CD4-positive, alpha-beta T cell treated with Interleukin-1 beta for 1 hour (primary cell): ENCODE results near the gene TUBA4A.

ENCODE experiments used
- DNase-seq, 2 donors: peaks; one replicate each; pipeline ENCODE4 v3.0.0-alpha.2; 2020 to 2022

Gene TUBA4A

DNA sequence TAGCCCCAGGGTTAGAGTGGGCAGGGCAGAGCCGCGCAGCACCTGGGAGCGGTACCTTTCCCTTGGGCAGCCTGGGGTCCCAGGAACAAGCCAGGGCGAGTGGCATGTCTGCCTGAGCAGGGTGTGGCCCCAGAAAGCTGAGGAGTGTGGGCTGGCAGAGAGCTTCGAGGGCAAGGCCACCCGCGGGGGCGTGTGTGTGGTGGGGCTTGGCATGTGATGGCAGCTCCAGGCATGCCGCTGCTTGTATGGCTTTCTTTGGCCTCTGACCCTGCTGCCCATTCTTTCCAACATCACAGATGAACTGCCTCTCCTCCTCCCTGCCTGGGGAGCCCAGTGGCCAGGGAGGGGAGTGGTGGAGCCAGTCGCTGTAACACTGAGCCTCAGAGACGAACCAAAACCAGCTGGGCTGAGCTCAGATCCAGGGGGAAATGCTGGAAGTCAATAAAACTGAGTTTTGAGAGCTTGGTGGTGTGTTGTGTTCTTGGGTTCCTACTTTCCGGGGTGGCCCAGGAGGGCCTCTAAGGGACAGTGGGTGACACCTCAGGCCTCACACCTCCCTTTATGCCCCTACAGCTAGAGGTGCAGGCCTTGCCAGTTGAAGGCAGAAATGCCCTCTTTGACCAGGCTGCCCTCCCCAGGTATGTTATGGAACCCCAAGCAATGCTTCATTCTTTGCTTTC lies 32.9 kb upstream of the TUBA4A start:
- no peak for DNase-seq

DNA sequence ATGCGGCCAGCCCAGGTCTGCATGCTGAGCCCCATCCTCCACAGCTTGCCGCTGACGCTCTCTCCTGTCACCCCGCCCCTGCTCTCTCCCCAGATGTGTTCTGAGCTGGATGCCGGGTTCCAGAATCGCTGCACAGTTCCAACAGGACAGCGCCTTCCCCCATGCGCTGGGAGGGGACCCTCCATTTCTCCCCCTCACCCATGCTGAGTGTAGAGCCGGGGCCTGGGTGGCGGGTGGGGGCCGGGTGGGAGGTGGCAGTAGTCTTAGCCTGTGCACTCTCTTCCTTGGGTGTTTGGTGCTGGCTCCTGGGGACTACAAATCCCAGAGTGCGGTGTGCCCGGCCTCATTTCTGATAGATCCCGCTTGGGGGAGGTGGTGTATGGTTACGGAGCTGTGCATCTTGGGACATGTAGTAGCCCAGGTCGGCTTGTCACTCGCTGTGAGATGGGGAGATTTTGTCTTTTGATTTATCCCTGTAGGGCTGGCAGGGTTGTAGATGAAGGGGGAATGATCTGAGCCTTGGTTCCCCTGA lies 32.2 kb upstream of the TUBA4A start:
- DNase-seq = no peak

DNA sequence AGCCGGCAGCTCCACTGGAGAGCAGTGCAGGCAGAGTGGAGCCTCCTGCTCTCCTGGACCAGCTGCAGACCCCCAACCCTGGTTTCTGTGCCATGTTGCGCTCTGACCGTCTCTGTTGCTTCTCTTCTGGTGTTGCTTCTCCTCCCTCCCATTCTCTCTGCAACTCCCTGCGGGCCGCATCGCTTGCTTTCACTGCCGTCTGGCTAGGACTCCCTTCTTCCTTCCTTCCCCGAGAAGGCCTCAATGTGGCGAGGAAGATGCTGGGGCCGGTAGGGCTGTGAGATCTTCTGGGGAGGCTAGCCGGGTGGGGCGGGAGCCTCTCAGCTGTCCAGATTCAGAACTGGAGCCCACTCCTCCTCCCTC lies 31.6 kb upstream of the TUBA4A start:
- DNase-seq = no peak

DNA sequence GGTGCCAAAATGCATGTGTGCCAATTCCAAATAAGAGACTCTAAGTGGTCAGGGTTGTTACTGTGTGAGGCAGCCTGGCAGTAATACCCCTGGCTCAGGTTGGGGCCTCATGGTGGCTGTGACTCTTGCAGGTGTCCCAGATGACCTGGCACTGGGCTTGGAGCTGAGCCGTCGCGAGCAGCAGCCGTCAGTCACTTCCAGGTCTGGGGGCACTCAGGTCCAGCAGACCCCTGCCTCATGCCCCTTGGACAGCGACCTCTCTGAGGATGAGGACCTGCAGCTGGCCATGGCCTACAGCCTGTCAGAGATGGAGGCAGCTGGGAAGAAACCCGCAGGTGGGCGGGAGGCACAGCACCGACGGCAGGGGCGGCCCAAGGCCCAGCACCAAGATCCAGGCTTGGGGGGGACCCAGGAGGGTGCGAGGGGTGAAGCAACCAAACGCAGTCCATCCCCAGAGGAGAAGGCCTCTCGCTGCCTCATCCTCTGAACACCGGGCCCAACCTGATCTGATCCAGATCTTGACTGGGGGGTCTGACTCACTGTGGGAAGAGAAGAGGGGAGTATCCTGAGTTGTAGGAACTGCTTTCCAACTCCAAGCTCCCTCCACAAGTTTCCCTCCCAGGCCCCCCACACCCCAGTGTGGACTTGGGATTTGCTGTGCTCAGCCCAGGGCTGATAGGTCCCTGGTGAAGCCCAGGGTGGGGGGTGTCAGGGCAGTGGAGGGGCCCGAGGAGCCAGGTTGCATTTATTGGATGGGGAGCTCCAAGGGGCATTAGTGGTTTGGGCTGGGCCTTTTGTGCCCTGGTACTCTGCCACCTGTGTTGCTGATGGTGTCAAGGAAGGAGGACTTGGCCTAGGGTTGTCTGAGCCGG lies 31.0 kb upstream of the TUBA4A start:
- no peak for DNase-seq

DNA sequence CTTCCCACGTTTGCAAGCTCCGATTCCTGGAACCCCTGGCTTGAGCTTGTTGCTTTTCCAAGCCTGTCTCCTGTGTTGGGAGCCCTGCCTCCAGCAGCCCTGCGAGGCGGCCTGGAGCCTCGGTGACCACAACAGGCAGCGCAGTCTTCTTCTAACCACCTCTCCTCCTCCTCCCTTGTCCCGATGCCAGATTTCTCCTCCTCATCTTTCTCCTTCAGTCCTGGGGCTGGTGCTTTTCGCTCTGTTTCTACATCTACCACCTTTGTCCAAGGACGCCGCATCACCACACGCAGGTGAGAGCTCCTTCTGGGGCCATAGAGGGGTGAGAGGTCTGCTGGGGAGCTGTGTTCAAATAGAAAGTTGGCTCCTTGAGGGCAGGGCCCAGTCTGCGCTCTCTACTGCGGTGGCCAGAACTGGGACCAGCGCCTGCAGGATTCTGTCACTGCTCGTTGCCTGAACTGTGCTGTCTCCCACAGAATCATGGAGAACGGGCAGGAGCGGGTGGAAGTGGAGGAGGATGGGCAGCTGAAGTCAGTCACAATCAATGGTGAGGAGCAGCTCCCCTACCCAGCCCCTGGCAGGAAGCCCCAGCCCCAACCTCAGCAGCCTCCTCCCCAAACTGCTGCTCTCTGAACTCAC lies 29.3 kb upstream of the TUBA4A start:
- DNase-seq = no peak

DNA sequence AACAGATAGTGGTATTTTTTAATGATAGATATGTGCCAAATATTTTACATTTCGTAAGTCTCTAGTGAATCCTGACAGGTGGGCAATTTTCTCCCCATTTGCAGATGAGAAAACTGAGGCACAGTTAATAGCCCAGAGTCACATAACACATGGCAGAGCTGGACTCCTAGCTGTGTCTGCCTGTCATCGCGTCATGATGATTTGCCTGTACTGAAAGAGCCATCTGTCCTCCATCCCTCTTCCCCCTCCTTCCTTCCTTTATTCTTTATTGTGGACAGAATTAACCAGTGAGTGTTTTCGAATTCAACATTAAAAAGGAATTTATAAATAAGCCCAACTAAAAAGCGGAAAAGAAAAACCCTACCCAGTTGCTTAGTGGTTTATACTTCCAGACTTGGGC lies 28.7 kb upstream of the TUBA4A start:
- DNase-seq = no peak

DNA sequence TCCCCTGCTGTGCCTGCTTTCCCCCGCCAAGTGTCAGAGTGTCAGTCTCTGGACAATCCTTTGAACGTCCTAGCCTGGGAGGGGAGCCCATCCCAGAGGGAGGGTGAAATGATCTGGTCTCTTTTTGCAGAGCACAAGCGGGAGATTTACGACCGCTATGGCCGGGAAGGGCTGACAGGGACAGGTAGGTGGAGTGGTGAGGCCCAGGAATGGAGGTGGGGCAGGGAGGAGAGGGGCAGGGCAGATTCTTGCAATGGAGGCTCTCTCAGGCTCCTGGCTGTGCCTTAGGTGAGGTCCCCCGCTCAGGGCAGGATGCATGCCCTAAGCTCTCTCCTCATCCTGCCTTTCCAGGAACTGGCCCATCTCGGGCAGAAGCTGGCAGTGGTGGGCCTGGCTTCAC lies 27.9 kb upstream of the TUBA4A start:
- no peak for DNase-seq

DNA sequence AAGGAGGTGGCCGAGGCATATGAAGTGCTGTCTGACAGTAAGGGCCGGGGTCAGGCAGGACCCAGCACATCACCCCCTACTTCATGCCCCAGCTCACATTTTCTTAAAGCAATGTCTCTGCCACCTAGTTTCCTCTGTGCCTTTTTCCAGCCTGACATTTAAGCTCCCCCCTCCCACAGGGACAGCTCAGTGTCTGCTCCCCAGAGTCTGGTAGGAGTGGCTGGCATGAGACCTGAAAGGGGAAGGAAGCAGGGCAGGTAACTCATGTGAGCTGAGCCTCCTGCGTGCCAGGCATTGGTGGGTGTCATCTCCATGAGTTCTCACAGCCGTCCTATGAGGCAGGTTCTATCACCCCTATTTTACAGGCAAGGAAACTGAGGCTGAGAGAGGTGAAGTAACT lies 26.9 kb upstream of the TUBA4A start:
- DNase-seq = no peak

DNA sequence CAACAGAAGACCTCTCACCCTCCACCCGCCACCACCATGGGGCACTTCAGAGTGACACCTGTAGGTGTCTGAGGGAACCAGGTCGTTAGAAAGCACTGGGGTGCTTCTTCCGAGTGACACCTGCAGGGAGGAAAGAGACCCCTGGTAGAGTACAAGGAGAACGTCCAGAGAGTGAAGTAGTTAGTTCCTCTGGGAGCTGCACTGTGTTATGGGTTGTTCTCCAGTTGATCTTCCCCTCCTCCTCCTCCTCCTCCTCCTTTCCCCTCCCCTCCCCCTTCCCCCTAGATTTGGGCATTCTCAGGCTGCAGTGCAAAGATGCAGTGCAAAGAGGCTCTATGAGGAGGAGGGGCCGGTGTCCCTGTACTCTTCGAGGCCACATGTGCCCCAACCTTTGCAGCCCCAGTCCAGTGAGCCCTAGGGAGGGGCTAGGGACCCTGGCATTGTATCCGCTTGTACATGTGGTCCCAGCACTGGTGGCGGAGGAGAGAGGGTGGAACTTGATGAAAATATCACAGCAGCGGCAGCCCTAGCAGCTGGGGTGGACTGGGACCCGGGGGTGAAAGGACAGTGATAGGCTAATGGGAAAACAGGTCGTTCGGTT lies 26.3 kb upstream of the TUBA4A start:
- DNase-seq = no peak

DNA sequence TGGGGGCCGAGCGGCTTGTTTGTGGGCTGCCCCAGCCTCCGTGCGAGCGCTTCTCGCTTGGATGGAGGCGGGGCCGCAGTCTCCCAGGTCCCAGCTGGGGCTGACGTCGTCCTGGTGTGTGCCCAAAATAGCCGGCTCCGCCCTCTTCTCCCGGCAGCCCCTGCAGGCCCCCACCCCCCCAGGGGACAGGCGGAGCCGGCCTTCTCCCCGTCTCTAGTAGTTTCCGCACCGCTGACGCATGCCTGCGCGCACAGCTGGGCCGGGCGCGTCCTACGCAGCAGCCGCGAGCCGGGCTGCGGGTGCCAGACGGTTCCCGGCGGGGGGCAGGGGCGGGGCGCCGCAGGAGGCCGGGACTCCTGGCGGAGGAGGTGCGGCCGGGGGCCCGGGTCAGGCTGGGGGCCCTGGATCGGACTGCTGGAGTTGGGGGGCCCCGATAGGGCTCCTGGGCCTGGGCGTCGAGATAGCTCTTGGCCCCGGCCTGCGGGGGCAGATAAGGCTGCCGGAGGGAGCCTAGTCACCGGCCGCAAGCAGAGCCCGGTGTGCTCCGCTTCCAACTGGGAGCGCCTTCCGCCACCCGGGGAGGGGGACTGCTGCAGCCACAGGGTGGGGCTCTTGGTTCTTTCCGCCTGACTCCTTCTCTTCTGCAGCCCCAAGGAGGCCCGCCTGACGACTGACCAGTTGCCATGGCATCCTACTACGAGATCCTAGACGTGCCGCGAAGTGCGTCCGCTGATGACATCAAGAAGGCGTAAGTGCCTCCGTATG lies 25.6 kb upstream of the TUBA4A start, which contains the start of gene DNAJB2:
DNAJB2 (plus strand) TSS at position 216 of the 765 bp plus-strand sequence; CDS start at position 684, 468 bp downstream.
- DNase-seq = peak; percentile 99 to 100

DNA sequence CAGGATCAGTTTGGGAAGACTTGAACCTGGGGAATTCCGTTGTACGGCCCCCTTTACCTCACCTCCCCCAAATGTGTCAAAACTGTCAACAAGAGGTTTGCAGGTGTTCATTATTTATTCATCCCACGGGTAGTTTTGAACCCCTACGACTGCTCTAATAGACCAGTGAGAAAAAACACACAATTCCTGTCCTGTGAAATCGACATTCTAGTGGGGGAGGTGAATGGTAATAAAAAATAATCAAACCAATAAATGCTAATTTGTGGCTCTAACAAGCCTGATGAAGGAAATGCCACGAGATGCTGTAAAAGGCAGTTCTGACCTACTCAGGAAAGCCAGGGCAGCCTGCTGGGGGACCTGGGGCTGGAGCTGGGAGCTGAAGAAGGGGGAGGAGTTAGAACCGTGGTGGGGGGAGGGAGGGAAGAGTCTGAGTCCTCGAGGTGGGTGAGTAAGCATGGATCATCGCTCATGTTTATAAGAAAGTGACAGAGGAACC lies 25.0 kb upstream of the TUBA4A start:
- DNase-seq = no peak

DNA sequence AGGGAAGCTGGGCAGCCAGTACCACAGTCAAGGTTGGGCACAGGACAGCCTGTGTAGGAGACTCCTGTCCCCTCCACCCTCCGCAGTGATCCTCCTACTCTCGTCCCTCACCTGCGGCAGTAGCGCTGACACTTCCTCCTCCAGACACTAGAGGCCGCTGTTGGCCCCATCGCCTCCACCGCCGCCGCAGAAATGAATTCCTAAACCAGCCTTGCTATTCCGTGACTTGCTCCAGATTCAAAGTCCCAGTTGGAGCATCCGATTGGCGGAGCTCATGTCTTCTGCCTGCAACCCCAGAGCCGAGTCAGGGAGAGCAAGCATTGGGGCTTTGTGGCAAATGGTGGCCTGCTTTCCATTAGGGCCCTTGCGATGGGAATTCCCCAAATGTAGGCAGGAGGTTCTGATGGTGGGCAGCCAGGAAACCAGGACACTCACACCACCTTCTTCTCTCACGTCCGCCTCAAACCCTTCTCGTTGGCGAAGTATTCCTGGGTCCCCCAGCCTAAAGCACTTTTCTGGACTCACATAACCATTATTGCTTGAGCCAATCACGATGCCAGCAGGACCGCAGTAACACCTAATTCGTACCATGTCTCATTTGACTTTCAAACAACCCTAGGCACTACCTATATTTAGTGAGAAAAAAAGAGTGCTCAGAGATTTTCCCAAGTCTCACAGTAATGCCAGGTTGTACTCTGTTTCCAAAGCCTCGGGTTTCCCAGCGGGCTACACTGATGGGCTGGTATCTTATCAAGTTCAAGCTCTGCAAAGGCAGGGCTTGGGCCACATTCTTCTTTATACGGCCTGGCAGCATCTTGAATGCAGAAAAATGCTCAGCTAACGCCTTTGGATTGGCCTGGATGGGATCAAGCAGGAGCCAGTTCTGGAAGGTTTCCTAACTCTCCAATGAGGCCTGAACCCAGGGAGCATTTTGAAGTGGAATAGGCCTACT lies 24.3 kb upstream of the TUBA4A start:
- peak; percentile 77 to 80 for DNase-seq

DNA sequence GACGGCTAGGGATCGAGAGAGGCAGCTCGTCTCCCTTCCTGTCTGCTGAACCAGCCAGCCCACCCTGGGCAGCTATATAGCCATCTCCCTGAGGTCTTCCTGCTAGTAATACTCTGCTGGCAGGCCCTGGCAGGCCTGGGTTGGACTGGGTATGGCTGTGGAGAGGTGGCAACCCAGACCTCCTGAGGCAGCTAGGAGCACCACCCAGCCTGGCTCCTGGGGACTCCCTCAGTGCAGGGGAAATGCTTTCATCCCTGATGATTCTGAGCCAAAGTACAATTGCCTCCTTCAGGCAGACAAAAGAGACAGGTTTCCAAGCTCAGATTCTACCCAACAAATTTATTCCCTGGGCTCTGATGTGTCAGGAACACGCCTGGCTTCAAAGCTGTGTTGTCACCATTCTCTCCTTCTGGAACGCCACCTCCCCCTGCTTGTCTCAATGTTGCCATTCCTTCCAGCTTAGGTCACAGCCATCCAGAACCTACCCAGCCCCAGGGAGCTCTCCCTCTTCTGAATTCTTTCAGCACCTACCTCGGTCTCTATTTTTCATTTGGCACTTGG lies 20.7 kb upstream of the TUBA4A start:
- no peak for DNase-seq

DNA sequence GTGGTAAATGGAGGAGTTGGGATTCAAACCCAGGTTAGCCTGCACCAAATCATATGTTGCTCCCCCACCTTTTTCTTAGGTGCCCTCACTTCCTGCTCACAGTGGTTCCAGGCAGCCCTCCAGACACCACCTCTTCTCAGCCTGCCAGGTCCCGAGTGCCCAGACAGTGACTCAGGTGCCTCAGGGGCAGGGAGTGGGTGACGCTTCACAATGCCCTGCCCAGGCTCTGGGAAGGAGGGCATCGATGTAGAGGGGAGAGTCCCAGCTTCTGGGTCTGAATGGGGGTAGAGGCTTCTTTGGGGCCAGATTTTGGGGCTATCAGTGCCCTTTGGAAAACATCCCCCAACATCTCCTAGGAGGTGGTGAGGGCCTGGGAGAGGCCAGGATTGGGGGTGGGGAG lies 20.2 kb upstream of the TUBA4A start:
- no peak for DNase-seq

DNA sequence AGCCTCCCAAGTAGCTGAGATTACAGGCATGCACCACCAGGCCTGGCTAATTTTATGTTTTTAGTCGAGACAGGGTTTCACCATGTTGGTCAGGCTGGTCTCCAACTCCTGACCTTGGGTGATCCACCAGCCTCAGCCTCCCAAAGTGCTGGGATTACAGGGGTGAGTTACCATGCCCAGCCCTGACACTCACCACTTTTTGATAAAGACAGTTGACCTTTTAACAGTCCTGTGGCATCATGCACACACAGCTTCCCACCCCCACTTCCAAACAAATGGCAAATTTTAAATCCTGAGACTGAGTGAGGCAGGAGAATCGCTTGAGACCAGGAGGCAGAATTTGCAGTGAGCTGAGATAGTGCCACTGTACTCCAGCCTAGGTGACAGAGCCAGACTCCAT lies 19.3 kb upstream of the TUBA4A start:
- DNase-seq = no peak

DNA sequence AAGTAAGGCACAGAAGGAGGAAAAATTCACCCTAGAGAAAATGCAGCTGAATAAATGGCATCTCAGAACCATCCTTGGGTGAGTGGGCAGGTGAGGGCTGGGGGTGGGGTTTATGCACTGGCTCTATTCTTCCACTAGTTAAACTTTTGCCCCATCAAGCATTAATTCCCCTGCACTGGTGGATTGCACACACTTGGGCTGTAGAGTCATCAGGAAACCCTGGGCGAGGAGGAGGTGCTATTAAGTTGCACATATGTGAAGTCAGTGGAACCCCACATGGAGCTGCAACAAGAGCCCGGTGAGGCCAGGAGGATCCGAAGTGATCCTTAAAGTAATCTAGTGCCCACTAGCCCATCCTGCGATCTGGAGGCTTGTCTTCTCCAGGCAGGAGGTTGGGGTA lies 18.6 kb upstream of the TUBA4A start:
- DNase-seq = no peak

DNA sequence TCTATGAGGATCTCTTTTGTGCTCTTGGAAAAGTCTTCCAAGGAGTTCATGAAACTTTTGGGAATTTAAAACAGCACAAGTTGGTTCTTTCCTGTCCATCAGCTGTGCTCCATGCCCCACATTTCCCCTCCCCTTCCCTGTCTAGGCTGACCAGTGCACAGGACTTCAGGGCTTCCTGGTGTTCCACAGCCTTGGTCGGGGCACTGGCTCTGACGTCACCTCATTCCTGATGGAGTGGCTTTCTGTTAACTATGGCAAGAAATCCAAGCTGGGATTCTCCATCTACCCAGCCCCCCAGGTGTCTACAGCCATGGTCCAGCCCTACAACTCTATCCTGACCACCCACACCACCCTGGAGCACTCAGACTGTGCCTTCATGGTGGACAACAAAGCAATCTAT lies 17.3 kb upstream of the TUBA4A start:
- DNase-seq = no peak

DNA sequence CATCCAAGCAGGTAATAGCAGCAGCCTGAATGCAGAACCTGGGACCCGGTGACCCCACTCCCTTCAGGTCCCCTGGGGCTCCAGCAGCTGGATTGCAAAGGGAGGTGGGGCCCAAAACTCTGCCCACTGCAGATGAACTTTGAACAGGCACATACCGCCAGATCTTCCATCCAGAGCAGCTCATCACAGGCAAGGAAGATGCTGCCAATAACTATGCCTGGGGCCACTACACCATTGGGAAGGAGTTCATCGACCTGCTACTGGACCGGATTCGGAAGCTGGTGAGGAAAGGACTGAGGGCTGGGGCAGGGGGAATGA lies 16.3 kb upstream of the TUBA4A start:
- DNase-seq = no peak

DNA sequence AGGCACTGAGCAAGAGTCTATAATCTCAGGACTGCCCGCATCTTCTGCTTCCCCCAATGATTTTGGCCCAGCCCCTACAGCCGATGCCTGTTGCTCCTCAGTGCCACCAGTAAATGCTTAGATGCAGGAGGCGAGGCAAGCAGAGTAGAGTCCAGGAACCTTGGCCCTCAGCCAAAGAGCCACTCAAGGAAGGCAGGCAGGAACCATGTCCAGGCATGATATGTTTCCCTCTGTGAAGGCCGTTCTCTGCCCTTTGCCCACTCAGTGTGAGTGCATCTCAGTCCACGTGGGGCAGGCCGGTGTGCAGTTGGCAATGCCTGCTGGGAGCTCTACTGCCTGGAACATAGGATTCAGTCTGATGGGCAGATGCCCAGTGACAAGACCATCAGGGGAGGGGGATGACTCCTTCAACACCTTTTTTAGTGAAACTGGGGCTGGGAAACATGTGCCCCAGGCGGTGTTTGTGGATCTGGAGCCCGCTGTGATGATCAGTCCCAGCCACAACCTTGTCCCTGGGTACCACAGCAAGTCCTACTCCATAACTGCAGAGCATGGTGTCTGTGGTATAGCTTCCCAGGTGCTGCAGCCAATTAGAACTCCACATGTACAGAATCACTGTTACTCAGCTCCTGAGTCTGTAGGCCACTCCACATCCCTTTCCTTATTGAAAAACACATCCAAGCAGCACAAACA lies 15.8 kb upstream of the TUBA4A start:
- no peak for DNase-seq

DNA sequence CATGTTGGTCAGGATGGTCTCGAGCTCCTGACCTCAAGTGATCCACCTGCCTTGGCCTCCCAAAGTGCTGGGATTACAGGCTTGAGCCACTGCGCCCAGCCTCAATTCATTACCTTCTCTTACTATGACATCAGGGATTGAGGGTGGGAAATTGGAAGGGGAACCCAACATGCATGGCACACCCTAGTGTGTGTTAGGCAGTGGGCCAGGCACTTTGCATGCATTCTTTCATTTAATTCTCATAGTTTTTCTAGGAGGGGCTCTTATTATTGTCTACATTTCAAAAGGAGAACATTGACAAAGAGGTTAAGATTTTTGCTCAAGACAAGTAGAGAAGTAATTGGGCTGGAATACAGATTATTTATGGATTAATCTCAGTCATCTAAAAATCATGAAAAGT lies 14.6 kb upstream of the TUBA4A start:
- no peak for DNase-seq
